IMR-90 (cell line): ENCODE measurements around the gene NOXO1. TPM values are rescaled to one million over a fixed set of nuclear protein-coding genes. Genes with fewer than 3 reads are reported as not detected.
"Not testable (repeated sequence)": the region's sequence is repeated elsewhere in the genome, so short reads cannot be mapped to it uniquely, and the experiment has no call there.

Experiments used
- ATAC-seq: fragments of 200-7000 bp; cut with Tn5 transposase; 2 replicates; pipeline ENCODE4 v1.9.1; 2020; ENCODE audit warnings: low read depth, mild to moderate bottlenecking, moderate library complexity
- BruUV-seq: library from RNA; stranded (reverse); fragments of 400-500 nt; replicated peaks from 2 replicates; lab custom pipeline; 2021; lab: Mats Ljungman, UMichigan
- CTCF ChIA-PET: fragments of 300-600 bp; formaldehyde crosslinking; extraction: SDS; loops from one replicate; lab custom pipeline; 2021; ENCODE audit warnings: antibody characterized with exemption; lab: Yijun Ruan, JAX
- POLR2A ChIA-PET: fragments of 300-600 bp; sonication (Branson Sonifier 250); formaldehyde crosslinking; loops from one replicate; lab custom pipeline; 2022; ENCODE audit warnings: antibody characterized with exemption; ENCODE audit not compliant: unreplicated experiment; lab: Charles Lee
- DNase-seq: peaks from one replicate; pipeline ENCODE4 v3.0.0; 2013
- H2AFZ ChIP-seq: replicated peaks from 2 replicates; pipeline ENCODE3; 2013; ENCODE audit warnings: low read length, mild to moderate bottlenecking; ENCODE audit not compliant: poor library complexity
- H2AK5ac ChIP-seq: 2 replicates; pipeline ENCODE4 v1.6.1; 2013; ENCODE audit warnings: low read depth, low read length, inconsistent platforms
- H2AK9ac ChIP-seq: replicated peaks from 2 replicates; pipeline ENCODE3; 2013; ENCODE audit warnings: mild to moderate bottlenecking, low read depth, low read length, moderate library complexity; ENCODE audit not compliant: poor library complexity
- H2BK120ac ChIP-seq: 2 replicates; pipeline ENCODE4 v1.6.1; 2013; ENCODE audit warnings: low read depth, low read length, inconsistent platforms
- H2BK15ac ChIP-seq: 3 replicates; pipeline ENCODE4 v1.6.1; 2013; ENCODE audit warnings: low read depth, low read length, inconsistent platforms
- H2BK20ac ChIP-seq: 2 replicates; pipeline ENCODE4 v1.6.1; 2013; ENCODE audit warnings: low read depth, mild to moderate bottlenecking, inconsistent platforms, low read length, moderate library complexity
- H2BK5ac ChIP-seq: 2 replicates; pipeline ENCODE4 v1.6.1; 2013; ENCODE audit warnings: mild to moderate bottlenecking, low read depth, low read length, inconsistent platforms; ENCODE audit not compliant: poor library complexity, severe bottlenecking
- H3K14ac ChIP-seq: replicated peaks from 2 replicates; pipeline ENCODE4 v1.6.1; 2013; ENCODE audit warnings: low read depth, low read length, inconsistent platforms
- H3K18ac ChIP-seq: 2 replicates; pipeline ENCODE4 v1.6.1; 2013; ENCODE audit warnings: low read depth, low read length, control low read depth
- H3K23ac ChIP-seq: 2 replicates; pipeline ENCODE4 v1.6.1; 2013; ENCODE audit warnings: low read depth, low read length, inconsistent platforms
- H3K27ac ChIP-seq: 2 replicates; pipeline ENCODE4 v1.5.1; 2013; ENCODE audit warnings: mild to moderate bottlenecking, control low read depth, low read length; ENCODE audit not compliant: insufficient read depth
- H3K27me3 ChIP-seq: 2 replicates; pipeline ENCODE4 v1.6.1; 2013; ENCODE audit warnings: low read length; ENCODE audit not compliant: control insufficient read depth, insufficient read depth
- H3K36me3 ChIP-seq: 2 replicates; pipeline ENCODE4 v1.6.1; 2013; ENCODE audit warnings: low read length, mixed read lengths; ENCODE audit not compliant: control insufficient read depth, insufficient read depth
- H3K4ac ChIP-seq: 2 replicates; pipeline ENCODE4 v1.6.1; 2013; ENCODE audit warnings: low read depth, low read length, inconsistent platforms
- H3K4me1 ChIP-seq: 2 replicates; pipeline ENCODE4 v1.6.1; 2013; ENCODE audit warnings: low read length, mixed read lengths; ENCODE audit not compliant: control insufficient read depth, insufficient read depth
- H3K4me2 ChIP-seq: 2 replicates; pipeline ENCODE4 v1.6.1; 2013; ENCODE audit warnings: low read depth, mild to moderate bottlenecking, control low read depth, low read length, moderate library complexity
- H3K4me3 ChIP-seq: 2 replicates; pipeline ENCODE4 v1.5.1; 2013; ENCODE audit warnings: low read depth, mild to moderate bottlenecking, control low read depth, low read length, moderate library complexity; ENCODE audit not compliant: insufficient read depth
- H3K56ac ChIP-seq: 2 replicates; pipeline ENCODE4 v1.6.1; 2013; ENCODE audit warnings: low read length, inconsistent platforms; ENCODE audit not compliant: insufficient read depth; ENCODE audit errors: extremely low read depth
- H3K79me1 ChIP-seq, 2 experiments: 2 replicates each; pipeline ENCODE4 v1.6.1; 2013; ENCODE audit warnings: low read length in 2 of 2, inconsistent platforms in 1 of 2, low read depth in 1 of 2
- H3K9ac ChIP-seq: 2 replicates; pipeline ENCODE4 v1.6.1; 2013; ENCODE audit warnings: low read depth, low read length, control low read depth
- H3K9me1 ChIP-seq: 2 replicates; pipeline ENCODE4 v1.6.1; 2013; ENCODE audit warnings: low read length, inconsistent platforms; ENCODE audit not compliant: insufficient read depth
- H3K9me3 ChIP-seq: 2 replicates; pipeline ENCODE4 v1.6.1; 2013; ENCODE audit warnings: low read length; ENCODE audit not compliant: control insufficient read depth, insufficient read depth
- H4K20me1 ChIP-seq: 2 replicates; pipeline ENCODE4 v1.6.1; 2013; ENCODE audit warnings: low read length, inconsistent platforms; ENCODE audit not compliant: insufficient read depth
- H4K5ac ChIP-seq: 2 replicates; pipeline ENCODE4 v1.6.1; 2013; ENCODE audit warnings: mild to moderate bottlenecking, low read depth, low read length, control low read depth
- H4K8ac ChIP-seq, 2 experiments: 2 replicates each; pipeline ENCODE4 v1.6.1; 2013; ENCODE audit warnings: low read depth in 2 of 2, low read length in 2 of 2, control low read depth in 1 of 2, inconsistent platforms in 1 of 2
- H4K91ac ChIP-seq: 2 replicates; pipeline ENCODE4 v1.6.1; 2013; ENCODE audit warnings: low read depth, low read length, inconsistent platforms; ENCODE audit not compliant: insufficient read depth
- FOS ChIP-seq: fragments of 150-350 bp; IDR thresholded peaks from 2 replicates; pipeline ENCODE4 v1.6.1; 2016; ENCODE audit warnings: low read depth, low read length
- MAZ ChIP-seq: IDR thresholded peaks from 2 replicates; pipeline ENCODE4 v1.6.1; 2012; ENCODE audit warnings: low read depth, mild to moderate bottlenecking, low read length, improper control_type of control experiment, moderate library complexity, borderline replicate concordance
- MXI1 ChIP-seq: IDR thresholded peaks from 2 replicates; pipeline ENCODE4 v1.6.1; 2012; ENCODE audit warnings: low read depth, mild to moderate bottlenecking, low read length, moderate library complexity, borderline replicate concordance
- POLR2A ChIP-seq: IDR thresholded peaks from 2 replicates; pipeline ENCODE4 v1.6.1; 2012; ENCODE audit warnings: mild to moderate bottlenecking, low read depth, low read length
- RCOR1 ChIP-seq: IDR thresholded peaks from 2 replicates; pipeline ENCODE4 v1.6.1; 2012; ENCODE audit warnings: mild to moderate bottlenecking, low read length, improper control_type of control experiment; ENCODE audit not compliant: insufficient replicate concordance
- WGBS, 2 experiments: methylation state at CpG; one replicate each; pipeline versions ENCODE4 v1.1.5 to v1.1.7; 2013; ENCODE audit warnings: missing lambda C conversion rate in 2 of 2; ENCODE audit not compliant: insufficient read length in 1 of 2; ENCODE audit errors: extremely low coverage in 2 of 2; 5-methylcytosine and 5-hydroxymethylcytosine counted together
- dilution Hi-C: fragments of 300-500 bp; cut with HindIII; formaldehyde crosslinking; loops from one replicate; pipeline ENCODE4 v1.14.3; 2018; ENCODE audit warnings: low sequenced_read_pairs; ENCODE audit not compliant: unreplicated experiment
- in situ Hi-C: fragments of 300-500 bp; cut with MboI; formaldehyde crosslinking; loops from 3 replicates; pipeline ENCODE4 v1.14.3; 2019; ENCODE audit warnings: low sequenced_read_pairs, inconsistent platforms, mixed read lengths
- intact Hi-C: fragments of 100-400 bp; cut with micrococcal nuclease; formaldehyde crosslinking; loops from 2 replicates; pipeline ENCODE4 v1.10.0; 2022
- polyA plus RNA-seq, 3 experiments: library from polyadenylated mRNA; depleted of rRNA; stranded (reverse); fragments of >200 nt; gene quantifications; 2 replicates each; pipeline ENCODE4 v1.2.3, GENCODE V29; 2012; ENCODE audit warnings: low replicate concordance in 1 of 3
- total RNA-seq: library from RNA; depleted of rRNA; stranded (reverse); fragments of >200 nt; gene quantifications from 2 replicates; pipeline ENCODE4 v1.2.3, GENCODE V29; 2012

NOXO1 gene
- total and polyA plus RNA-seq, 2 of the 4 experiments (the other 2 are of a cell fraction): 0.56 TPM; not detected in 1

DNA sequence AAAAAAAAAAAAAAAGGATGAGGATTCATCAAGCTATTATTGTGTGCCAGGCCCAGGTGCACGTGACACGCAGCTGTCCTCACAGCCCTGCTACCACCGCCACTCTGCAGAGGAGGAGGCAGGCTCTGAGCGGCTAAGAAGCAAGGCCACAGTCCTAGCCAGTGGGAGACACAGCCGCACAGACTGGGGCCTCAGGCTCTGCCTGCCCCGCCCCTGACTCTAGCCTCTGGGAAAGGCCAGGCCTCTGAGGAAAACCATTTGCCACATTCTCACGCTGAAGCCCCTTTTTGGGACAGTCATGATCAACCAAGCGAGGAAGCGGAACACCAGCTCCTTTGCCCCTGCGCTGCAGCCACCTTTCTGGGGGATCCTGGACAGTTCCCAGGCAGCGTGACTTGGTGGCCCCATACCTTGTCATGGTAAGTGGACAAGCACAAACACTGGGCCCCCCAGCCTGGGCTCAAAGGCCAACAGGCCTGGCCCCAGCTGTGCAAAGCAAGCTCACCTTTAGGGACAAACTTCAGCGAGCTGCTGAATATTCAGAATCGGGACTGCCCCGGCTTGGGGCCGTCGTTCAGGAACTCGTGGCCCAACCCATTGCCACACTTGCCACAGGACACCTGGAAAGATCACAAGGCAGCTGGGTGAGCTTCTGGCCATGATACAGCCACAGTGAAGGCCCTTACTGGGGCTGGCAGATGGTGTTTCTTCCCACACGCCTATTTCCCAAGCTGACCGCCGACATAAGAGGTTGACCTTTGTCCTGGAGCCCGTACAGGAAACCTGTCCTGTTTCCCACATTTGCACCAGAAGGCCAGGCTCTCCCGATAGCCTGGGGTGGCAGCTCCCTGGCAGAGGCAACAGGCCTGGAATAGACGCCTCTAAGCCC is 40.8 kb downstream of the NOXO1 start:
- Histone ChIP-seq H3K27ac (no peak overlapping the region), H2AK9ac (peak overlapping the region; percentile 69), H2BK20ac (no peak overlapping the region), H3K36me3 (peaks cover 23% of the 10 kb centered on the region), H2BK15ac (no peak overlapping the region), H3K14ac (no peak overlapping the region), H3K4me2 (no peak overlapping the region), H4K20me1 (no peaks in the 10 kb centered on the region), H3K9me3 (no peaks in the 10 kb centered on the region), H3K18ac (no peak overlapping the region), H3K79me1 (peaks cover 9 to 13% of the 10 kb centered on the region in 2 experiments; a peak in 3 of 4 replicates), H3K27me3 (no peaks in the 10 kb centered on the region), H2AK5ac (no peak overlapping the region), H3K4me1 (peaks cover 5% of the 10 kb centered on the region; the same call in 1 of the 2 replicates), H2BK5ac (no peak overlapping the region), H3K9me1 (no peaks in the 10 kb centered on the region), H4K91ac (no peak overlapping the region), H3K9ac (no peak overlapping the region), H4K5ac (no peak overlapping the region), H2AFZ (no peak overlapping the region), H4K8ac (no peak overlapping the region), H3K56ac (no peak overlapping the region), H2BK120ac (no peak overlapping the region), H3K4me3 (no peak overlapping the region), H3K23ac (no peak overlapping the region), H3K4ac (no peak overlapping the region)
- DNase-seq (no peak), ATAC-seq (no peak)
- CTCF ChIA-PET: no interaction called here
- WGBS, 2 experiments: 97% methylated on average over 20 of the region's 23 CpGs; no CpG with 5 or more reads in 1 of the 2 experiments
- in situ Hi-C loops (no loop called here), intact Hi-C loops (no loop called here), dilution Hi-C loops (no loop called here)
- TF ChIP-seq MXI1 (no peak), POLR2A (no peak), RCOR1 (no peak), FOS (no peak), MAZ (no peak)
- no TSS peak for BruUV-seq
- POLR2A ChIA-PET: no interaction called here

DNA sequence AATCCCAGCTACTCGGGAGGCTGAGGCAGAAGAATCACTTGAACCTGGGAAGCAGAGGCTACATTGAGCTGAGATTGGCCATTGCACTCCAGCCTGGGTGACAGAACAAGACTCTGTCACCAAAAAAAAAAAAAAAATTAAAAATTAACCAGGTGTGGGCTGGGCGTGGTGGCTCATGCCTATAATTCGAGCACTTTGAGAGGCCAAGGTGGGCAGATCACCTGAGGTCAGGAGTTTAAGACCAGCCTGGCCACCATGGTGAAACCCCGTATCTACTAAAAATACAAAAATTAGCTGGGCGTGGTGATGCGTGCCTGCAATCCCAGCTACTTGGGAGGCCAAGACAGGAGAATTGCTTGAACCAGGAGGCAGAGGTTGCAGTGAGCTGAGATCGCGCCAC is 41.4 kb downstream of the NOXO1 start:
- H3K18ac ChIP-seq, H3K9me3 ChIP-seq, H3K23ac ChIP-seq, POLR2A ChIA-PET, DNase-seq, H3K4ac ChIP-seq, H3K14ac ChIP-seq, ATAC-seq, H4K8ac ChIP-seq, H2AFZ ChIP-seq, H3K4me2 ChIP-seq, H2AK9ac ChIP-seq, H2BK5ac ChIP-seq, H3K4me3 ChIP-seq, H4K20me1 ChIP-seq, H2BK20ac ChIP-seq, H2BK15ac ChIP-seq, H3K9ac ChIP-seq, H2AK5ac ChIP-seq, H2BK120ac ChIP-seq, H3K27me3 ChIP-seq, intact Hi-C loops, H3K9me1 ChIP-seq, dilution Hi-C loops, H4K91ac ChIP-seq, H4K5ac ChIP-seq, BruUV-seq, CTCF ChIA-PET, H3K56ac ChIP-seq, H3K4me1 ChIP-seq, H3K27ac ChIP-seq, in situ Hi-C loops: not testable (repeated sequence)
- H3K79me1 ChIP-seq: peaks cover 9 to 13% of the 10 kb centered on the region in 2 experiments; a peak in 3 of 4 replicates
- H3K36me3 ChIP-seq: peaks cover 23% of the 10 kb centered on the region
- WGBS, 2 experiments: 93% methylated on average over 3 of the region's 8 CpGs; no CpG with 5 or more reads in 1 of the 2 experiments
